Measurements from ENCODE around the gene TP73.
A peak's percentile ranks its signal among the peaks of the same experiment; 100 is the strongest.

Gene TP73

DNA sequence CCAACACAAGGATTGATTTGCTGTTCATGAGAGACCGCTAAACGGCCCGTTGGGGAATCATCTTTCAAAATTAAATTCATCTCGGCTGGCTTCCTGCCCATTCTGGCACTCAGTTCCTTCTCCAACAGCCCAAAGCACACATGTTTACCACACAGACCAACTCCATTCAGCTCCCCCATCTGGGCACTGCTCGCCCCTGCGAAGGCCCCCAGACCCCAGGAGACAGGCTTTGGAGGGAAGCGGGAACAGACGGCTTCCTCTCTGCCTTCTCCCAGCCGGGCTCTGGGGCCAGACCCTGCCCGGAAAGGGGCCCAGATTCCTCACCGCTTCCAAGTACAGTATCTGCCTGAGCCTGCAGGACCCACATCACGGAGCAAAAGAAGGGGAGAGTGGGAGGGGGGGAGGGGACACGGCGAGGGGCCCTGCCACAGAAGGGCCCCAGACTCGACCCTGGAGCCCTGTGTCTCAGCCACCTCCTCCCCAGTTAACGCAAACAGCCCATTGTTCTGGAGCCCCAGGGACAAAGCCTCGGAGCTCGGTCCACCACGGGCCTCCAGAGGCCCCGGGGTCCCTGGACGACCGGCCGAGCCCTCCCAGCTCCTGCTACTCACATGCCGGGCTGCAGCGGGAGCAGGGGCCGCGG, 41.7 kb upstream of the TP73 start:
- ATAC-seq, result peak; percentile 12
- TF ChIP-seq ZC3H10 (CRISPR knock-in tag; IDR thresholded peaks at IDR 0.05), result no peak
- TF ChIP-seq POU6F1 (CRISPR knock-in tag; IDR thresholded peaks at IDR 0.05; ENCODE audit: borderline replicate concordance, low read depth), result no peak
- no peak for TF ChIP-seq CSRNP3 (CRISPR knock-in tag; IDR thresholded peaks at IDR 0.05)
- TF ChIP-seq ESRRG (CRISPR knock-in tag; IDR thresholded peaks at IDR 0.05), result no peak
- TF ChIP-seq, protein P1, sequence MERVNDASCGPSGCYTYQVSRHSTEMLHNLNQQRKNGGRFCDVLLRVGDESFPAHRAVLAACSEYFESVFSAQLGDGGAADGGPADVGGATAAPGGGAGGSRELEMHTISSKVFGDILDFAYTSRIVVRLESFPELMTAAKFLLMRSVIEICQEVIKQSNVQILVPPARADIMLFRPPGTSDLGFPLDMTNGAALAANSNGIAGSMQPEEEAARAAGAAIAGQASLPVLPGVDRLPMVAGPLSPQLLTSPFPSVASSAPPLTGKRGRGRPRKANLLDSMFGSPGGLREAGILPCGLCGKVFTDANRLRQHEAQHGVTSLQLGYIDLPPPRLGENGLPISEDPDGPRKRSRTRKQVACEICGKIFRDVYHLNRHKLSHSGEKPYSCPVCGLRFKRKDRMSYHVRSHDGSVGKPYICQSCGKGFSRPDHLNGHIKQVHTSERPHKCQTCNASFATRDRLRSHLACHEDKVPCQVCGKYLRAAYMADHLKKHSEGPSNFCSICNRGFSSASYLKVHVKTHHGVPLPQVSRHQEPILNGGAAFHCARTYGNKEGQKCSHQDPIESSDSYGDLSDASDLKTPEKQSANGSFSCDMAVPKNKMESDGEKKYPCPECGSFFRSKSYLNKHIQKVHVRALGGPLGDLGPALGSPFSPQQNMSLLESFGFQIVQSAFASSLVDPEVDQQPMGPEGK (CRISPR knock-in tag; IDR thresholded peaks at IDR 0.05; ENCODE audit: borderline replicate concordance), result no peak
- TF ChIP-seq ZFP30 (CRISPR knock-in tag; IDR thresholded peaks at IDR 0.05), result no peak
- TF ChIP-seq RARB (CRISPR knock-in tag; IDR thresholded peaks at IDR 0.05), result no peak
- TF ChIP-seq TOX (CRISPR knock-in tag; IDR thresholded peaks at IDR 0.05; ENCODE audit: borderline replicate concordance), result no peak
- TF ChIP-seq SNAI2 (CRISPR knock-in tag; IDR thresholded peaks at IDR 0.05), result no peak
- TF ChIP-seq GLIS3 (CRISPR knock-in tag; IDR thresholded peaks at IDR 0.05), result no peak
- no peak for TF ChIP-seq CREB5 (CRISPR knock-in tag; IDR thresholded peaks at IDR 0.05; ENCODE audit: low read depth)

DNA sequence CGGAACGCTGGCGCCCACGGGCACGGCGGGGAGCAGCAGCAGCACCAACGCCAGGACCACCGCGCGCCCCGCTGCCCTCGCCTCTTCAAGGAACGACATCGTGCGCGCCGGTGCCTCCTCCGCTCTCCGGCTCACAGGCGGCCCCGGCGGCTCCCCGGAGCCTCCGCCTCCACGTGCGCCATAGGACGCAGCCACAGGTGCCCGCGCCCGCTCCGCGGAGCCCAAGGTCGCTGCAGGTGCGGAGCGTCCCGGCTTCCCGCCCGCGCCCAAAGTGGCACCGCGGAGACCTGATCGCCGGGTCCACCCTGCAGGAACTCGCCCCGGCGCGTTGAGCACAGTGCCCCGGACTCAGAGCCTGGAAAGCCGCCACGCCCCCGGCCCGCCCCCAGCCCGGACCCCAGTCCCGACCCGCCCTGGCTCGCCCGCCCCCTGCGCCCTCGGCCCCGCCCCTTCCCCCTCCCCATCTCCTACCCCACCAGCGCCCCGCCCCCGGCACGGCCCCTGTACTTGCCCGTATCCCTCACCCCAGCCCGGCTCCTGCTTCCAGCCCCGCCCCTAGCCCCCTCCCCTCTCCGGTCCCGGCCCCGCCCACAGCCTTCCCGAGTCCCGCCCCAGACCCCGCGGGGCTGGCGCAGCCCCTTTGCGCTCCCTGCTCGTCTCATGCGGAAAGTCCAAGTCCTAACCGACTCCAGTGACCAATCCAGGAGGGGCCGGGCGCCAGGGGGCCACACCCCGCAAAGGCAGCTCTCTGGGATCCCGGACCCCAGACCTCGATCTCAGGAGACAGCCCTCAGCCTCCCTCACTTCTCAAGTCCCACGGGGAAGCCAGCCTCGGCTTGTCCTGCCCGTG, 40.9 kb upstream of the TP73 start, which contains the start of gene MEGF6:
Gene MEGF6 (minus strand): TSS at position 339 of the 850 bp plus-strand sequence. CDS start 240 bp downstream, at position 99.
- peak; percentile 75 for ATAC-seq
- no peak for TF ChIP-seq POU6F1 (CRISPR knock-in tag; IDR thresholded peaks at IDR 0.05; ENCODE audit: borderline replicate concordance, low read depth)
- TF ChIP-seq OSR1 (CRISPR knock-in tag; IDR thresholded peaks at IDR 0.05), result no peak
- TF ChIP-seq TSHZ2 (CRISPR knock-in tag; IDR thresholded peaks at IDR 0.05), result no peak
- TF ChIP-seq ZNF70 (CRISPR knock-in tag; IDR thresholded peaks at IDR 0.05), result no peak
- no peak for TF ChIP-seq ESRRG (CRISPR knock-in tag; IDR thresholded peaks at IDR 0.05)
- no peak for TF ChIP-seq SNAI2 (CRISPR knock-in tag; IDR thresholded peaks at IDR 0.05)
- no peak for TF ChIP-seq BACH2 (CRISPR knock-in tag; IDR thresholded peaks at IDR 0.05; ENCODE audit: borderline replicate concordance)
- no peak for TF ChIP-seq TCF4 (CRISPR knock-in tag; IDR thresholded peaks at IDR 0.05; ENCODE audit: borderline replicate concordance)
- no peak for TF ChIP-seq ZC3H10 (CRISPR knock-in tag; IDR thresholded peaks at IDR 0.05)
- no peak for TF ChIP-seq ZFP3 (CRISPR knock-in tag; IDR thresholded peaks at IDR 0.05)
- TF ChIP-seq ARNTL (CRISPR knock-in tag; IDR thresholded peaks at IDR 0.05; ENCODE audit: borderline replicate concordance, low read depth), result no peak
- TF ChIP-seq RARB (CRISPR knock-in tag; IDR thresholded peaks at IDR 0.05), result no peak
- TF ChIP-seq CSDC2 (CRISPR knock-in tag; IDR thresholded peaks at IDR 0.05), result no peak
- TF ChIP-seq TOX (CRISPR knock-in tag; IDR thresholded peaks at IDR 0.05; ENCODE audit: borderline replicate concordance), result no peak
- TF ChIP-seq ZNF8 (CRISPR knock-in tag; IDR thresholded peaks at IDR 0.05), result no peak
- TF ChIP-seq GLIS3 (CRISPR knock-in tag; IDR thresholded peaks at IDR 0.05), result no peak

Data from SK-N-SH treated with all-trans-retinoic acid at 6 μM for 48 hours (cell line).